Left cardiac atrium (tissue), 4 donors: ENCODE data around the gene NF1. TPM values are rescaled to one million over a fixed set of nuclear protein-coding genes. Genes with fewer than 3 reads are reported as not detected.
"Not testable (repeated sequence)": the region's sequence is repeated elsewhere in the genome, so short reads cannot be mapped to it uniquely, and the experiment has no call there.

ENCODE experiments used
- ATAC-seq, 2 donors: fragments of 200-7000 bp; cut with Tn5 transposase; one replicate each; pipeline ENCODE4 v1.9.1; 2020; ENCODE audit warnings: mild to moderate bottlenecking in 2 of 2, moderate library complexity in 2 of 2
- DNase-seq: peaks from one replicate; pipeline ENCODE4 v3.0.0-alpha.2; 2020
- intact Hi-C, 2 donors: fragments of 100-400 bp; cut with DNase I; formaldehyde crosslinking; loops; one replicate each; pipeline versions ENCODE4 v1.14.1 to v1.15.1; 2022 to 2023
- total RNA-seq, 2 donors: library from RNA; stranded (reverse); fragmentation: NEBNext Ultra II Directional; extraction: Animal tissue kit (Norgen Biotek cat#: 25700); gene quantifications; one replicate each; pipeline ENCODE4 v1.2.1, GENCODE V29; 2021
- donor health status: DM: no; HTN: yes; CAD: no.
- donor health status: DM: no; HTN: yes; CAD: no; lungs with severe emphysema.
- donor health status: DM: yes; HTN: yes; CAD: no.
- donor health status: Dilated cardiomyopathy.

Gene NF1
- total RNA-seq, 2 donors from 2014 or later: 39.3 to 53.5 TPM

DNA sequence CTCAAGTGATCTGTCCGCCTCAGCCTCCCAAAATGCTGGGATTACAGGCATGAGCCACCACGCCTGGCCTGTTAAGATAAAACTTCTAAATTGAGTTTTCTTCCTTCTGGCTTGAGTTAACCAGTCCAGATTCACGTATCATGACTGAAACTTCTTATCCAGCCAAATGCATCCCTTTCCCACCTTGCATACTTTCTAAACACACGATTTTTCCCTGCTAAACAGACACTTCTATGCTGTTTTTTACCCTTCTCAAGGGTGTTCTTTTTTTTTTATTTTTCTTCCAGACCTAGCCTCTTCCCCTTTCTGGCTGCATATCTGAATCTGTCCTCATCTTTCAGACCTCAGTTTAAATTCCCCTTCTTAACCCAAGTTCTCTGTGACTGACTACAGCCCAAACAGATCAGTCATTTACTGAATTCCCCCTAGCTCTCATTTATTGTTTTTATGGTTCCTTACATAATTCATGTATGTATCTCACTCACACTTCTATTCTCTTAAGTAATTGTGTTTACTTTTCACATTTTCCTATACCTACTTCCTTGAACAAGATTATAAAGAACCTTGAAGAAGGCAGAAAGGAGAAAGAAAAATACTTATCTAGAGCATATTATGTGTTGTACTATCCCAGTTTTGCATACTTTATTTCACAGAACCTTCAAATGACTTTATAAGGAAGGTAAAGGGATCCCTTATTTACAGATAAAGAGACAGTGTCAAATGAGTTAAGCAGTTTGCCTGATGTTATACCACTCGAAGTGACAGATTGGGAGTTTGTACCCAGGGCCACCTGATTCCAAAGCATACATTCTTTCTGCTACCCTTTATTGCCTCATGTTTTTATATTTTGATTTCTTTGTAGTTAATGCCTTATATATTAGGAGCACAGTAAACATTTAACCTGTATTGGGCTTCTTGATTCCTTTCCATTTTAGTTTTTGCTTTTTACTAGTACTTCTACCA is 213.9 kb downstream of the NF1 start:
- DNase-seq: no peak
- ATAC-seq: peak in 1 of 2 donors; percentile 47
- intact Hi-C loops: no loop called here

- ATAC-seq: peak in 1 of 2 donors; percentile 54
- no peak for DNase-seq
- intact Hi-C loops: no loop called here
Measured at GRCh38 chr17:31309556-31309955, 214.8 kb downstream of the NF1 start.

- ATAC-seq (no peak), DNase-seq (no peak)
- intact Hi-C loops: no loop called here
Measured at GRCh38 chr17:31310260-31310659, 215.5 kb downstream of the NF1 start.

GRCh38 chr17:31310886-31311285 is 216.1 kb downstream of the NF1 start:
- DNase-seq (no peak), ATAC-seq (no peak)
- intact Hi-C loops: no loop called here

GRCh38 chr17:31311526-31311925 is 216.7 kb downstream of the NF1 start:
- DNase-seq (no peak), ATAC-seq (no peak)
- intact Hi-C loops: no loop called here

GRCh38 chr17:31312223-31312622 is 217.4 kb downstream of the NF1 start:
- intact Hi-C loops, ATAC-seq, DNase-seq: not testable (repeated sequence)

- ATAC-seq (peak in 1 of 2 donors; percentile 45), DNase-seq (no peak)
- intact Hi-C loops: no loop called here
Measured at GRCh38 chr17:31313982-31314781, 219.4 kb downstream of the NF1 start, which contains the start of gene EVI2B. TSS of gene EVI2B (minus strand) at chr17:31314054. CDS start at chr17:31305609, 8,445 bp downstream.

- ATAC-seq (no peak), DNase-seq (no peak)
- intact Hi-C loops: no loop called here
Measured at GRCh38 chr17:31314782-31315100, 220.0 kb downstream of the NF1 start.

DNA sequence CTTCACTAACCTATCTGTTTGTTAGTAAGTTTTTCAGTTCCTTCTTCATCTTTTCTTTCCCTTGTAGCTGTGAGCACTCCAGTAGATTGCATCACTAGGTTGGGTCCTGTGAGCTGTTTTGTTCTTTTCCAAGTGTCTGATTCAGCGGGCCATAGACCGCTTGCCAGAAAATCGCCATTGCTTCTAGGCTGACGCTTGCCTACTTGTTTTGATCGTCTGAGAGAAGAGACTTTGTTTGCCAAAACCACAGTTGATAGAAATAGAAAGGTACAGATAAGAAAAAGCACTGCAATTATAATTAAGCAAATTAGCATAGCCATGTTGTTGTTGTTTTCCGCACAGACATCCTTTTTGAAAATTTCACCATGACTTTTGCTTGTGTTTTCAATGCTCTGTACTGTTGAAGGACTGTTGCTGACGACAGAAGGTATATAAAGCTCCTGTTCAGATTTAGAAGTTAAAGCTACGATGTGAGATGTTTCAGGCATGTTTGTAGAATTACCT is 223.6 kb downstream of the NF1 start:
- DNase-seq: peak; percentile 53
- intact Hi-C loops: no loop called here
- peak; percentile 74 to 91 for ATAC-seq

DNA sequence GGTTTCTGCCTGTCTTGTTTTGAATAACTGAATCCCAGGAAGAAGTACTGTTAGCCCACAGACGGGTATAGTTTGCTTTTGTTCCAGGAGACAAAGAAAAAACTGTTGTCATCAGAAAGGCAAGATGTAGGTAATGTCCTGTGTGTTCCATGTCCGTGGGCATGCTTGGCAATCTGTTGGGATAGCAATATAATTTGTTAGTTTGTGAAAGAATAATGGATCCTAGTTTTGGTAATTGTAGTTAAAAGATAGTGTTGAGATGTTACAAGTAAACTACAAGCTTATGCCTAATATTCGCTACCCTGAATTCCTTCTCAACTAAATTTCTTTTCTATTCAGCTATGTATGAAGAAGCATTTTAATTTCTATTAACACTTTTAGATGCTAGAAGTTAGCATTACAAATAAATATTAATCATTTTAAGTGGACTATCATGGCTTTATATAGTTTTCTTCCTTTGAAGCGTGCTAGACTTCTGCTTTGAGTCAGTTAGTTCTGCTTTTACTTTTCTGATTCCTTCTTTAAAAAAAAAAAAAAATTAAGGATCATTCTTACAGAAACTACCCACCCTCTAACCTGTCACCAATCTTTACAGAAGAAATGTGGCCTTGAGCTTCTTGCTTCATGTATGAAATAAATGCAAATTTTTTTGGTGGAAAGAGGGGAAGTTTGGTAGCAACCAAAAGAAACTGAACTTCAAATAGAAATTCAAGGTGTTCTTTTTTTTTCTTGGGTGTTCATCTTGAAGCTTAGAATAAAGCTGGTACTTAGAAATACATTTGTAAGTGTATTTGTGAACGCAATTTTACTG is 224.3 kb downstream of the NF1 start:
- no peak for DNase-seq
- intact Hi-C loops: no loop called here
- no peak for ATAC-seq

DNA sequence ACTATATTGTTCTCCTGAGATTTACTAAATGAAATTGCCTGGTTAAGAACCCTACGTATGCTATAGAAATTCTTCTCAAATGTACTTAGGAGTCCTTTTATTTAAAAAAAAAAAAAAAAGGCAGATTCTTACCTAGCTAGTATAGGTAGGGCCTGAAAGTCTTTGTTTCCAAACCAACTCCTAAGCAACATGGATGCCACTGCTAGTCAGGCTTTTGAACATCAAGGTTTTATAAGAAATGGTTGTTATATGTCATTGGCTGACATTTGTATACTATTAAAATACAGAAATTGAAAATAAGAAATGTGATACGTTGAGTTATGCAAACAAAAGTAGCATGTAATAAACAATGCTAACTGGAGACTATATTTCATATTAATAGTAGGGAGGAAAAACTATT is 225.5 kb downstream of the NF1 start:
- intact Hi-C loops: no loop called here
- ATAC-seq (no peak), DNase-seq (no peak)

- ATAC-seq (peak in 1 of 2 donors; percentile 20), DNase-seq (no peak)
- intact Hi-C loops: no loop called here
Measured at GRCh38 chr17:31320791-31321190, 226.0 kb downstream of the NF1 start.

DNA sequence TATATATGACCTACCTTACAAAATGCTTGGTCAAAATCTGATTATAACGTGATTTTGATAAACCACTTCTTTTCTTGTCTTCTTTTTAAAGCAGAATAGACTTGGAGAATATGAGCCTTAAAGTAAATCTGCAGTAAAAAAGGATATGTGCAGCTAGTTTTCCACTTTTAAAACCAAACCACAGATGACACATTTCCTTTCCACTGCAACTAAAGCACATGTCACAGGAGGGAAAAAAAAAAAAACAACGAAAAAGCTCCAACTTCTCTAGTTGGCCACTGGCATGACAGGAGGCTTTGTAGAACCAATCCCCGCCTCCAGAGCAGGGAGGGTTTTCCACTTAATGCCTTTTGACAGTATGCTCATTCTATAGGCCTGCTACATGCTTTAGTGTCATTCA is 226.7 kb downstream of the NF1 start, which contains the start of gene EVI2A:
TSS of gene EVI2A (minus strand) at position 142 of the 400 bp plus-strand sequence. CDS start 2,609 bp downstream, outside the sequence.
- ATAC-seq (peak; percentile 58 to 70), DNase-seq (no peak)
- intact Hi-C loops: no loop called here

DNA sequence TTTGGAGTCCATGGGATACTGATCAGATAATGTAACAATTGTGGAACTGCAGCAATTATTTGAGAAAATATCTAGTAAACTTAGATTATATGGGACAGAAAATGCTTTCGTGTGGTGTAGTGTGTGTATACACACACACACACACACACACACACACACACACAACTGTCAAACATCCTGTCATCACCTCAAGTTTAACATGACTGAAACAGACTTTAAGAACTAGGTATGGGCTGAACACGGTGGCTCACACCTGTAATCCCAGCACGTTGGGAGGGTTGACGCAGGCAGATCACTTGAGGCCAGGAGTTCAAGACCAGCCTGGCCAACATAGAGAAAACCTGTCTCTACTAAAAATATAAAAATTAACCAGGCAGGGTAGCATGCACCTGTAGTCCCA is 227.2 kb downstream of the NF1 start:
- no peak for DNase-seq
- intact Hi-C loops: no loop called here
- ATAC-seq: no peak

- DNase-seq: no peak
- intact Hi-C loops: no loop called here
Measured at GRCh38 chr17:31323551-31323950, 228.8 kb downstream of the NF1 start.

DNA sequence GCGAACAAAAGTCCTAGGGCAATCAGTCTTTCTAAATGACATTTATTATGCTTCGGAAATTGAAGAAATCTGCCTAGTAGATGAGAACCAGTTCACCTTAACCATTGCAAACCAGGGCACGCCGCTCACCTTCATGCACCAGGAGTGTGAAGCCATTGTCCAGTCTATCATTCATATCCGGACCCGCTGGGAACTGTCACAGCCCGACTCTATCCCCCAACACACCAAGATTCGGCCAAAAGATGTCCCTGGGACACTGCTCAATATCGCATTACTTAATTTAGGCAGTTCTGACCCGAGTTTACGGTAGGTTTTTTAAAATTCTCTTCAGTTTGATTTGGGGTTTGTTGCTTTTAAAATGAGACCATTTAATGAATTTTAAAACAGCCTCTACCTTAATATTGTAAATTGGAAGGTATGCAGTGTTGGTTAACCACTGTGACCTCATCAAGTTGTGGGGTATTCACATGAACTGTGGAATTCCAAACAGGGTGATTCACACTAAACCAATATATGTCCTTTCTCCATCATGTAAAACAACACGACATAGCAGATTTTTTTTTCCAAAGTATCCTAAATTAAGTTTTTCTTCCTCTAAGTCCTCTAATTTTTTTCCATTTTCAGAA is 232.9 kb downstream of the NF1 start:
- ATAC-seq (no peak), DNase-seq (no peak)
- intact Hi-C loops: no loop called here

More at GRCh38 chr17:31323551-31323950, 228.8 kb downstream of the NF1 start:
- no peak for ATAC-seq

GRCh38 chr17:31328160-31328535 is 233.4 kb downstream of the NF1 start:
- no peak for ATAC-seq
- intact Hi-C loops: no loop called here
- no peak for DNase-seq

DNA sequence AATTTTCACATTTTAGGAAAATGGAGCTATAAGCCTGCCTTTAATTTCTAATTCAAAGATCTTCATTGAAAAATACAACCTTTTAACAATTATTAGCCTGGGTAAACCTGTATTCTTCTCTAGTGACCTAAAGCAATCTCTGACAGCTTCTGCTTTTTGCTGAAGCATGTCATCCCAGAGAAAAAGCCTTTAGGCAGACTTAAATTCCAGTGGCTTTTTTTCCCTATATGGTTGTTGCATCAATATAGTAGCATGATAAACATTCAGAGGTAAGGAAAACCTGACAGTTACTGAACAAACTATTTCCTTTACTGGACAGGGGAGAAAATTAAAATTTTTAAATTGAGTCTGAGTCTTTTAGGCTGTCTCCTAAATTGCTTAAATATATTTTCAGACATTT is 234.4 kb downstream of the NF1 start:
- no peak for DNase-seq
- intact Hi-C loops: no loop called here
- ATAC-seq: no peak
